ENCODE measurements around the gene SDK1. TPM values are rescaled to one million over a fixed set of nuclear protein-coding genes. Genes with fewer than 3 reads are reported as not detected.
"Not testable (repeated sequence)": the region's sequence is repeated elsewhere in the genome, so short reads cannot be mapped to it uniquely, and the experiment has no call there.

SDK1 gene
- total and polyA plus RNA-seq, 2 experiments from 2014 or later, result not detected

DNA sequence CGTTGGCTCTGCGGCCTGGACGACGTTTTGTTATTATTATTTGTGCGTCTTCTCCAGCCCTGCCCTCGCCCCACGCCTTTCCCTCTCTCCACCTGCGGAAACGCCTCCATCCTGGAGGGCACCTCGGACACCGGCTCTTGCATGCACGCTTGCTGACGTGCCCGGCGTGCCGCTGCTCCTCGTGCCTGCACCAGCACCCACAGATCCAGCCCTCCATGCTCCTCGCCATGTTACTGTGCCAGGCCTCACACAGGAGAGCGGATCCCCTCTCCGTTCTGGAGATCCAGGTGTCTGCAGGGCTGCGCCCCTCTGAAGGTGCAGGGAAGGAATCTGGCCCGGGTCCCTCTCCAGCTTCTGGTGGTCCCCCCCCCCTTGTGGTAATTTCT lies 1007.1 kb downstream of the SDK1 start:
- Histone ChIP-seq H3K4me3 (no peak overlapping the region), H3K4me1 (ENCODE audit: insufficient read depth) (no peaks in the 10 kb centered on the region), H3K27ac (no peak overlapping the region), H3K9ac (no peak overlapping the region), H3K4me2 (ENCODE audit: unreplicated experiment) (no peak overlapping the region), H3K36me3 (ENCODE audit: low read depth) (no peaks in the 10 kb centered on the region), H3F3A (ENCODE audit: insufficient read depth) (no peaks in the 10 kb centered on the region), H3K79me2 (ENCODE audit: insufficient read depth) (no peaks in the 10 kb centered on the region), H4K20me1 (ENCODE audit: insufficient read depth) (no peaks in the 10 kb centered on the region), H3K9me2 (ENCODE audit: insufficient read depth) (no peaks in the 10 kb centered on the region), H3K9me3 (ENCODE audit: low read depth) (no peaks in the 10 kb centered on the region), H3K27me3 (replicated peaks; ENCODE audit: insufficient read depth) (no peaks in the 10 kb centered on the region), H2AFZ (no peak overlapping the region)
- no peak for DNase-seq
- WGBS, 2 experiments (ENCODE audit: low coverage in 1 of 2, low lambda C conversion rate in 2 of 2, missing lambda C conversion rate in 2 of 2), result 55 to 64% methylated on average over 16 to 22 of the region's 22 CpGs
- TF ChIP-seq EZH2phosphoT487 (IDR thresholded peaks at IDR 0.05; ENCODE audit: insufficient read depth, low read depth) (no peak), EZH2 (IDR thresholded peaks at IDR 0.05; ENCODE audit: insufficient read depth, poor library complexity, severe bottlenecking) (no peak)
- in situ Hi-C loops (cut with MboI), result no loop called here

DNA sequence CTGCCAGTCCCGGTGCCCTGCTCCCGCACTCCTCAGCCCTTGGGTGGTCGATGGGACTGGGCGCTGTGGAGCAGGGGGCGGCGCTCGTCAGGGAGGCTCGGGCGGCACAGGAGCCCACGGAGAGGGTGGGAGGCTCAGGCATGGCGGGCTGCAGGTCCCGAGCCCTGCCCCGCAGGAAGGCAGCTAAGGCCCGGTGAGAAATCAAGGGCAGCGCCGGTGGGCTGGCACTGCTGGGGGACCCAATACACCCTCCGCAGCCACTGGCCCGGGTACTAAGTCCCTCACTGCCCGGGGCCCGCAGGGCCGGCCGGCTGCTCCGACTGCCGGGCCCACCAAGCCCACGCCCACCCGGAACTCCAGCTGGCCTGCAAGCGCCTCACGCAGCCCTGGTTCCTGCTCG lies 1012.9 kb downstream of the SDK1 start:
- H4K20me1 ChIP-seq (ENCODE audit: insufficient read depth); H3K79me2 ChIP-seq (ENCODE audit: insufficient read depth); H3K9ac ChIP-seq; in situ Hi-C loops (cut with MboI); H3K9me3 ChIP-seq (ENCODE audit: low read depth); H3K4me3 ChIP-seq; H3K9me2 ChIP-seq (ENCODE audit: insufficient read depth); H3F3A ChIP-seq (ENCODE audit: insufficient read depth); H3K27ac ChIP-seq; DNase-seq; H3K4me2 ChIP-seq (ENCODE audit: unreplicated experiment); H3K36me3 ChIP-seq (ENCODE audit: low read depth); H3K27me3 ChIP-seq (replicated peaks; ENCODE audit: insufficient read depth); H3K4me1 ChIP-seq (ENCODE audit: insufficient read depth); H2AFZ ChIP-seq: not testable (repeated sequence)
- 53 to 69% methylated on average over 11 to 24 of the region's 29 CpGs for WGBS, 2 experiments (ENCODE audit: low coverage in 1 of 2, low lambda C conversion rate in 2 of 2, missing lambda C conversion rate in 2 of 2)

DNA sequence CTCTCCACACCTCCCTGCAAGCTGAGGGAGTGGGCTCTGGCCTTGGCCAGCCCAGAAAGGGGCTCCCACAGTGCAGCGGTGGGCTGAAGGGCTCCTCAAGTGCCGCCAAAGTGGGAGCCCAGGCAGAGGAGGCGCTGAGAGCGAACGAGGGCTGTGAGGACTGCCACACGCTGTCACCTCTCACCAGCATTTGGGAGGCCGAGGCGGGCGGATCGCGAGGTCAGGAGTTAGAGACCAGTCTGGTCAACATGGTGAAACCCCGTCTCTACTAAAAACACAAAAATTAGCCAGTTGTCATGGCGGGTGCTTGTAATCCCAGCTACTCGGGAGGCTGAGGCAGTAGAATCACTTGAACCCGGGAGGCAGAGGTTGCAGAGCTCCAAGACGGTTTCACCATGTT lies 1013.3 kb downstream of the SDK1 start:
- H3K9me2 ChIP-seq (ENCODE audit: insufficient read depth); H3K4me3 ChIP-seq; in situ Hi-C loops (cut with MboI); H3K4me2 ChIP-seq (ENCODE audit: unreplicated experiment); H3K4me1 ChIP-seq (ENCODE audit: insufficient read depth); H3K27ac ChIP-seq; H4K20me1 ChIP-seq (ENCODE audit: insufficient read depth); H3F3A ChIP-seq (ENCODE audit: insufficient read depth); H3K79me2 ChIP-seq (ENCODE audit: insufficient read depth); H3K36me3 ChIP-seq (ENCODE audit: low read depth); H3K9me3 ChIP-seq (ENCODE audit: low read depth); H3K27me3 ChIP-seq (replicated peaks; ENCODE audit: insufficient read depth); DNase-seq; H3K9ac ChIP-seq; H2AFZ ChIP-seq: not testable (repeated sequence)
- 60 to 65% methylated on average over 16 of the region's 16 CpGs for WGBS, 2 experiments (ENCODE audit: low coverage in 1 of 2, low lambda C conversion rate in 2 of 2, missing lambda C conversion rate in 2 of 2)

Data from GM23248 (cell line).